Gastroesophageal sphincter (tissue), 4 donors: Measurements from ENCODE around the gene ARID3A. TPM values are rescaled to one million over a fixed set of nuclear protein-coding genes. Genes with fewer than 3 reads are reported as not detected.
A peak's percentile ranks its signal among the peaks of the same experiment; 100 is the strongest.

Experiments used
- ATAC-seq: fragments of 150-250 bp; one replicate; pipeline ENCODE4 v1.9.1; 2016; ENCODE audit warnings: mild to moderate bottlenecking, moderate library complexity
- H3K27ac ChIP-seq, 4 donors: fragments of 200-600 bp; sonication (generic) in 3 of 4; 1 replicate in 3 of 4; 2 replicates in 1 of 4; pipeline ENCODE4 v1.5.1; 2016 to 2019
- H3K27me3 ChIP-seq: fragments of 200-600 bp; sonication (generic); one replicate; pipeline ENCODE4 v1.5.1; 2019
- H3K36me3 ChIP-seq, 2 donors: fragments of 200-600 bp; sonication (generic); one replicate each; pipeline ENCODE4 v1.5.1; 2019; ENCODE audit warnings: control low read depth in 1 of 2
- H3K4me1 ChIP-seq, 3 donors: fragments of 200-600 bp; sonication (generic); 1 replicate in 2 of 3; 2 replicates in 1 of 3; pipeline ENCODE4 v1.5.1; 2016 to 2019; ENCODE audit warnings: control low read depth in 2 of 3
- H3K4me3 ChIP-seq, 2 donors: fragments of 200-600 bp; sonication (generic); one replicate each; pipeline ENCODE4 v1.5.1; 2019; ENCODE audit warnings: mild to moderate bottlenecking in 1 of 2, moderate library complexity in 1 of 2
- H3K9me3 ChIP-seq, 3 donors: fragments of 200-600 bp; sonication (generic); one replicate each; pipeline ENCODE4 v1.5.1; 2017 to 2019; ENCODE audit warnings: control low read depth in 2 of 3
- EP300 ChIP-seq: sonication (generic); formaldehyde crosslinking; IDR thresholded peaks from one replicate; pipeline ENCODE4 v1.6.1; 2017; ENCODE audit warnings: antibody characterized with exemption, mild to moderate bottlenecking
- POLR2A ChIP-seq, 2 donors: fragments of 450-650 bp; IDR thresholded peaks; one replicate each; pipeline ENCODE4 v1.6.1; 2017; ENCODE audit warnings: antibody characterized with exemption in 2 of 2, mild to moderate bottlenecking in 2 of 2, moderate library complexity in 1 of 2
- POLR2AphosphoS5 ChIP-seq: sonication (generic); formaldehyde crosslinking; IDR thresholded peaks from one replicate; pipeline ENCODE4 v1.6.1; 2017; ENCODE audit warnings: antibody characterized with exemption
- WGBS, 2 donors: methylation state at CpG; one replicate each; pipeline ENCODE4 v1.1.5; 2018; ENCODE audit warnings: low coverage in 1 of 2; 5-methylcytosine and 5-hydroxymethylcytosine counted together
- total RNA-seq, 4 donors: library from RNA; depleted of rRNA; stranded (reverse); fragments of >200 nt; gene quantifications; one replicate each; pipeline ENCODE4 v1.1.0, GENCODE V29; 2016
- TF ChIP-seq, protein P1 (sequence below), 4 experiments: fragments of 200-600 bp in 2 of 4; fragments of 450-650 bp in 2 of 4; sonication (generic) in 1 of 4; IDR thresholded peaks; one replicate each; pipeline ENCODE4 v1.5.1; 2017 to 2019; ENCODE audit warnings: antibody characterized with exemption in 4 of 4, mild to moderate bottlenecking in 2 of 4, moderate library complexity in 2 of 4

ARID3A gene
- total RNA-seq, 4 donors from 2014 or later: 3.6 to 6.2 (median 4.9) TPM

DNA sequence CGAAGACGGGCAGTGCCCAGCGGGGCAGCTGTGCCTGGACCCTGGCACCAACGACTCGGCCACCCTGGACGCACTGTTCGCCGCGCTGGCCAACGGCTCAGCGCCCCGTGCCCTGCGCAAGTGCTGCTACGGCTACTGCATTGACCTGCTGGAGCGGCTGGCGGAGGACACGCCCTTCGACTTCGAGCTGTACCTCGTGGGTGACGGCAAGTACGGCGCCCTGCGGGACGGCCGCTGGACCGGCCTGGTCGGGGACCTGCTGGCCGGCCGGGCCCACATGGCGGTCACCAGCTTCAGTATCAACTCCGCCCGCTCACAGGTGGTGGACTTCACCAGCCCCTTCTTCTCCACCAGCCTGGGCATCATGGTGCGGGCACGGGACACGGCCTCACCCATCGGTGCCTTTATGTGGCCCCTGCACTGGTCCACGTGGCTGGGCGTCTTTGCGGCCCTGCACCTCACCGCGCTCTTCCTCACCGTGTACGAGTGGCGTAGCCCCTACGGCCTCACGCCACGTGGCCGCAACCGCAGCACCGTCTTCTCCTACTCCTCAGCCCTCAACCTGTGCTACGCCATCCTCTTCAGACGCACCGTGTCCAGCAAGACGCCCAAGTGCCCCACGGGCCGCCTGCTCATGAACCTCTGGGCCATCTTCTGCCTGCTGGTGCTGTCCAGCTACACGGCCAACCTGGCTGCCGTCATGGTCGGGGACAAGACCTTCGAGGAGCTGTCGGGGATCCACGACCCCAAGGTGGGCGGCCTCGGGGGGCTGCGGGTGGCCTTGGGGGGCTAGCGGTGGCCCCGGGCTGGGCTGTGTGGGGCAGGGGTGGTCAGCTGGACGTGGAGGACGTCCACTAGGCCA is 79.2 kb downstream of the ARID3A start:
- WGBS, 2 donors: 93% methylated on average over 17 of the region's 70 CpGs; no CpG with 5 or more reads in 1 of the 2 donors
- Histone ChIP-seq H3K4me3 (no peak overlapping the region), H3K27ac (no peak overlapping the region), H3K4me1 (peaks cover 0 to 20% (median 8%) of the 10 kb centered on the region in 3 donors), H3K27me3 (peaks cover 44% of the 10 kb centered on the region), H3K36me3 (peaks cover 0 to 15% of the 10 kb centered on the region in 2 donors), H3K9me3 (no peaks in the 10 kb centered on the region)
- TF ChIP-seq POLR2A (IDR thresholded peaks at IDR 0.05): no peak
- TF ChIP-seq, protein P1, sequence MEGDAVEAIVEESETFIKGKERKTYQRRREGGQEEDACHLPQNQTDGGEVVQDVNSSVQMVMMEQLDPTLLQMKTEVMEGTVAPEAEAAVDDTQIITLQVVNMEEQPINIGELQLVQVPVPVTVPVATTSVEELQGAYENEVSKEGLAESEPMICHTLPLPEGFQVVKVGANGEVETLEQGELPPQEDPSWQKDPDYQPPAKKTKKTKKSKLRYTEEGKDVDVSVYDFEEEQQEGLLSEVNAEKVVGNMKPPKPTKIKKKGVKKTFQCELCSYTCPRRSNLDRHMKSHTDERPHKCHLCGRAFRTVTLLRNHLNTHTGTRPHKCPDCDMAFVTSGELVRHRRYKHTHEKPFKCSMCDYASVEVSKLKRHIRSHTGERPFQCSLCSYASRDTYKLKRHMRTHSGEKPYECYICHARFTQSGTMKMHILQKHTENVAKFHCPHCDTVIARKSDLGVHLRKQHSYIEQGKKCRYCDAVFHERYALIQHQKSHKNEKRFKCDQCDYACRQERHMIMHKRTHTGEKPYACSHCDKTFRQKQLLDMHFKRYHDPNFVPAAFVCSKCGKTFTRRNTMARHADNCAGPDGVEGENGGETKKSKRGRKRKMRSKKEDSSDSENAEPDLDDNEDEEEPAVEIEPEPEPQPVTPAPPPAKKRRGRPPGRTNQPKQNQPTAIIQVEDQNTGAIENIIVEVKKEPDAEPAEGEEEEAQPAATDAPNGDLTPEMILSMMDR (IDR thresholded peaks at IDR 0.05): no peak
- no peak for ATAC-seq

DNA sequence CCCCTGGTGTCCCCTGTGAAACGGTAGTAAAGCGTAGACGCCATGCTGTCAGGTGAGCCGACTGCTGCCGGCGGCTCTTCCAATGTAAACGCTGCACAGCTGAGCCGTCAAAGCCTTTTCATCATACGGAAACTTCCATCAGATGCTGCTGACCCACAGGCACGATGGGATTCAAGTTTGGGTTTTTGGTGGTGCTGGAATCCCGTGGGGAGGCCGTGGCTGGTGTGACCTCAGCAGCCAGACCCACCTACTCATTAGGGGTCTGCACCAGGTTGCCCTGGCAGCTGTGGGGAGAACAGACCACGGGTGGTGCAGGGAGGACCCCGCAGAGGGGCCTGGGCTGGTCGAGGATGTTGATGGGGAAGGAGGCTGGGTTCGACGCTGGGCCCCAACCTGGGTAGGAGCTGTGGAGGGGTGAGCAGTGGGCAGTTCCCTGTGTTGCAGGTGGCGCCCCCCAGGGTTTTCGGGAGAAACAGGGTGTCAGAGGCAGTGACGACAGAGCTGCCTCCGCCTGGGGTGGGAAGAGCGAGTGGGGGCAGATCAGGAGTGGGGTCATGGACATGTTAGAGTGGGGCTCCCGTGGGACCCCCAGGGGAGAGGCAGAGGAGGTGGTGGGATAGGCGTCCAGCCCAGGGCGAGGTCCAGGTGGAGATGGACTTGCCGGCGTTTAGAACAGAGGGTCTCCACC is 81.0 kb downstream of the ARID3A start:
- H3K4me1 ChIP-seq: peaks cover 0 to 2% (median 0%) of the 10 kb centered on the region in 3 donors
- H3K36me3 ChIP-seq: peaks cover 0 to 34% of the 10 kb centered on the region in 2 donors
- WGBS, 2 donors: 74 to 82% methylated on average over 9 to 13 of the region's 27 CpGs
- no peak for ATAC-seq
- H3K27me3 ChIP-seq: peaks cover 26% of the 10 kb centered on the region
- H3K27ac ChIP-seq: no peak overlapping the region
- H3K9me3 ChIP-seq: no peaks in the 10 kb centered on the region
- TF ChIP-seq, protein P1 (IDR thresholded peaks at IDR 0.05): no peak
- no peak for TF ChIP-seq EP300
- no peak for TF ChIP-seq POLR2A (IDR thresholded peaks at IDR 0.05)
- TF ChIP-seq POLR2AphosphoS5: no peak
- no peak overlapping the region for H3K4me3 ChIP-seq

DNA sequence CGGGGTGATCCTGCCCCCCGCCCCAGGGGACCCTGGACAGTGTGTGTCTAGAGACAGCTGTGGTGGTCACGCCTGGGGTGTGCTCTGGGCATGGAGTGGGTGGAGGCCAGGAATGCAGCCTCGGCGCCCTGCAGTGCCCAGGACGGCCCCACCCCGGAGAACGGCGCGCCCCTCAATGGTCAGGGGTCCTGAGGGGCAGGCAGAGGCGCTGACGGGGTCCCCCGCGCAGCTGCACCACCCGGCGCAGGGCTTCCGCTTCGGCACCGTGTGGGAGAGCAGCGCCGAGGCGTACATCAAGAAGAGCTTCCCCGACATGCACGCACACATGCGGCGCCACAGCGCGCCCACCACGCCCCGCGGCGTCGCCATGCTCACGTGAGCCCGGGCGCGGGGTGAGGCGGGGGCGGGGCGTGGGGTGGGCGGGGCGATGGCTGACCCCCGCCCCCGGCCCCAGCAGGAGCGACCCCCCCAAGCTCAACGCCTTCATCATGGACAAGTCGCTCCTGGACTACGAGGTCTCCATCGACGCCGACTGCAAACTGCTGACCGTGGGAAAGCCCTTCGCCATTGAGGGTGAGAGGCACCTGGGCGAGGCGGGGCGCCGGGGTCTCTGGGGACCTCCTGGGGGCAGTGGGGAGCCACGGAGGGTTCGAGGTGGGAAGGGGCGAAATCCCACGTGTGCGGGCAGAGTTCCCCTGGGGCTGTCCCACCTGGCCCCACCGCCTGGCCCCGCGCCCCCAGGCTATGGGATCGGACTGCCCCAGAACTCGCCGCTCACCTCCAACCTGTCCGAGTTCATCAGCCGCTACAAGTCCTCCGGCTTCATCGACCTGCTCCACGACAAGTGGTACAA is 81.8 kb downstream of the ARID3A start:
- WGBS, 2 donors: 85 to 88% methylated on average over 12 of the region's 73 CpGs

DNA sequence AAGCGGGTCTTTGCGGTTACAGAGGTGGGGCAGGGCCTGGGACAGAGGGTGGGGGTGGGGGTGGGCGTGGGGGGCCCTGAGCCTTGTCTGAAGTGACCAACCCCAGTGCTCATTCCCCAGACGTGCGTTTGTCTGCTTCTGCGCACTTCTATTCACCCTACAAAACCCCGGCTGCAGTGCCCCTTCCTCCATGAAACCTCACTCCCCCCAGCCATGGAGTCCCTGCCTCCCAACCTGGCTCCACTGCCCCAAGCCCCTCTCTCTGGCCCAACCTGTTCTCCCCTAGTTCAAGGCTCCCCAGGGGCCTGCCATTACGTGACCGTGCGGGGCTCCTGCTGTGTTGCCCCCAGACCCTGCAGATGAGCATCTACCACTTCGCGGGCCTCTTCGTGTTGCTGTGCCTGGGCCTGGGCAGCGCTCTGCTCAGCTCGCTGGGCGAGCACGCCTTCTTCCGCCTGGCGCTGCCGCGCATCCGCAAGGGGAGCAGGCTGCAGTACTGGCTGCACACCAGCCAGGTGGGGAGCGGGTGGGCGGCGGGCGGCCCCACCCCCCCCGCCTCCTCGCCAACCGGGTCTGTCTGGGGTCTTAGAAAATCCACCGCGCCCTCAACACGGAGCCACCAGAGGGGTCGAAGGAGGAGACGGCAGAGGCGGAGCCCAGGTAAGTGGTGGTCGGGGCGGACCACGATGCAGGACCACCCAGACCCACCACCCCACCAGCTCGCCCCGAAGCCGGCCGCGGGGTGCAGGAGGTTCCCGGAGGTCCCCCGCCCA is 82.6 kb downstream of the ARID3A start:
- Histone ChIP-seq H3K9me3 (no peaks in the 10 kb centered on the region), H3K4me1 (peaks cover 0 to 2% (median 0%) of the 10 kb centered on the region in 3 donors), H3K27me3 (peaks cover 10% of the 10 kb centered on the region), H3K4me3 (no peak overlapping the region), H3K27ac (peak overlapping the region in 1 of 4 donors; percentile 69), H3K36me3 (peaks cover 0 to 50% of the 10 kb centered on the region in 2 donors)
- WGBS, 2 donors: 95 to 98% methylated on average over 4 to 9 of the region's 45 CpGs
- no peak for ATAC-seq
- no peak for TF ChIP-seq POLR2AphosphoS5
- TF ChIP-seq, protein P1 (IDR thresholded peaks at IDR 0.05): no peak
- TF ChIP-seq EP300: no peak
- no peak for TF ChIP-seq POLR2A (IDR thresholded peaks at IDR 0.05)

More for the DNA sequence above, 81.8 kb downstream of the ARID3A start:
- Histone ChIP-seq H3K27me3 (peaks cover 19% of the 10 kb centered on the region), H3K4me1 (no peaks in the 10 kb centered on the region), H3K27ac (no peak overlapping the region), H3K9me3 (no peaks in the 10 kb centered on the region), H3K36me3 (peaks cover 0 to 41% of the 10 kb centered on the region in 2 donors), H3K4me3 (no peak overlapping the region)
- ATAC-seq: no peak
- TF ChIP-seq POLR2AphosphoS5 (no peak), POLR2A (IDR thresholded peaks at IDR 0.05) (no peak), EP300 (no peak)
- TF ChIP-seq, protein P1 (IDR thresholded peaks at IDR 0.05): no peak
